Measurements from ENCODE around the gene CRCP.

DNA sequence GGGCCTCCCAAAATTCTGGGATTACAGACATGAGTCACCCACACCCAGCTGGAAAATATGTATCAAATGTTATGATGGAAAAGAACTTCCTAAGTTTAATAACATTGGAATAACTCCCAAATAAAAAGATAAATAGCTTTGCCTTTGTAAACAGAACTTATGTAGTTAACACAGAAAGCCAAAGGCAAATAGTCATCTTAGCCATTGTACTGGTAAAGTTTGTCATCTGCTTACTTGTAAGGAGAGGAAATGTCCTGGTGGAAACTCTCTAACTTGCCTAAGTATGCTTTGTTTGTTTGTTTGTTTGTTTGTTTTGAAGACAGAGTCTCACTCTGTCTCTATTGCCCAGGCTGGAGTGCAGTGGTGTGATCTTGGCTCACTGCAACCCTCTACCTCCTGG is 66.7 kb downstream of the CRCP start:
- TF ChIP-seq CBX3 (IDR thresholded peaks at IDR 0.05; ENCODE audit: borderline replicate concordance, low read depth) (no peak), EP300 (IDR thresholded peaks at IDR 0.05; ENCODE audit: borderline replicate concordance in 1 of 2, control insufficient read depth in 1 of 2, low read depth in 2 of 2, low read length in 2 of 2) (no peak)
- TF ChIP-seq, protein P1, sequence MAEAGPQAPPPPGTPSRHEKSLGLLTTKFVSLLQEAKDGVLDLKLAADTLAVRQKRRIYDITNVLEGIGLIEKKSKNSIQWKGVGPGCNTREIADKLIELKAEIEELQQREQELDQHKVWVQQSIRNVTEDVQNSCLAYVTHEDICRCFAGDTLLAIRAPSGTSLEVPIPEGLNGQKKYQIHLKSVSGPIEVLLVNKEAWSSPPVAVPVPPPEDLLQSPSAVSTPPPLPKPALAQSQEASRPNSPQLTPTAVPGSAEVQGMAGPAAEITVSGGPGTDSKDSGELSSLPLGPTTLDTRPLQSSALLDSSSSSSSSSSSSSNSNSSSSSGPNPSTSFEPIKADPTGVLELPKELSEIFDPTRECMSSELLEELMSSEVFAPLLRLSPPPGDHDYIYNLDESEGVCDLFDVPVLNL (IDR thresholded peaks at IDR 0.05; ENCODE audit: low read depth, low read length), result no peak
- TF ChIP-seq, protein P2, sequence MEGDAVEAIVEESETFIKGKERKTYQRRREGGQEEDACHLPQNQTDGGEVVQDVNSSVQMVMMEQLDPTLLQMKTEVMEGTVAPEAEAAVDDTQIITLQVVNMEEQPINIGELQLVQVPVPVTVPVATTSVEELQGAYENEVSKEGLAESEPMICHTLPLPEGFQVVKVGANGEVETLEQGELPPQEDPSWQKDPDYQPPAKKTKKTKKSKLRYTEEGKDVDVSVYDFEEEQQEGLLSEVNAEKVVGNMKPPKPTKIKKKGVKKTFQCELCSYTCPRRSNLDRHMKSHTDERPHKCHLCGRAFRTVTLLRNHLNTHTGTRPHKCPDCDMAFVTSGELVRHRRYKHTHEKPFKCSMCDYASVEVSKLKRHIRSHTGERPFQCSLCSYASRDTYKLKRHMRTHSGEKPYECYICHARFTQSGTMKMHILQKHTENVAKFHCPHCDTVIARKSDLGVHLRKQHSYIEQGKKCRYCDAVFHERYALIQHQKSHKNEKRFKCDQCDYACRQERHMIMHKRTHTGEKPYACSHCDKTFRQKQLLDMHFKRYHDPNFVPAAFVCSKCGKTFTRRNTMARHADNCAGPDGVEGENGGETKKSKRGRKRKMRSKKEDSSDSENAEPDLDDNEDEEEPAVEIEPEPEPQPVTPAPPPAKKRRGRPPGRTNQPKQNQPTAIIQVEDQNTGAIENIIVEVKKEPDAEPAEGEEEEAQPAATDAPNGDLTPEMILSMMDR (IDR thresholded peaks at IDR 0.05 in 2 of 3, conservative IDR thresholded peaks at IDR 0.05 in 1 of 3; ENCODE audit: control insufficient read depth in 2 of 3, extremely low read depth in 1 of 3, insufficient read depth in 1 of 3, low read depth in 3 of 3, low read length in 3 of 3), result no peak
